ENCODE measurements around the gene GPER1. TPM values are rescaled to one million over a fixed set of nuclear protein-coding genes. Genes with fewer than 3 reads are reported as not detected.
"Not testable (repeated sequence)": the region's sequence is repeated elsewhere in the genome, so short reads cannot be mapped to it uniquely, and the experiment has no call there.

GPER1 gene
- total RNA-seq, 1 experiment from 2014 or later = 2.5 TPM

GRCh38 chr7:1068013-1068412, 19.9 kb upstream of the GPER1 start:
- DNase-seq (ENCODE audit: low spot score) = no peak

- no peak for DNase-seq (ENCODE audit: low spot score)
These were observed 19.3 kb upstream of the GPER1 start for GRCh38 chr7:1068619-1069018.

- DNase-seq (ENCODE audit: low spot score) = no peak
These were observed 17.3 kb upstream of the GPER1 start for GRCh38 chr7:1070544-1071011.

- DNase-seq (ENCODE audit: low spot score) = no peak
These were observed 16.1 kb upstream of the GPER1 start for GRCh38 chr7:1071731-1072254.

GRCh38 chr7:1073142-1073977, 14.6 kb upstream of the GPER1 start:
- no peak for DNase-seq (ENCODE audit: low spot score)

GRCh38 chr7:1074018-1074417, 13.9 kb upstream of the GPER1 start:
- not testable (repeated sequence) for DNase-seq (ENCODE audit: low spot score)

- DNase-seq (ENCODE audit: low spot score) = no peak
These were observed 13.1 kb upstream of the GPER1 start for GRCh38 chr7:1074593-1075431.

GRCh38 chr7:1076184-1077072, 11.5 kb upstream of the GPER1 start:
- DNase-seq (ENCODE audit: low spot score) = peak; percentile 29

GRCh38 chr7:1078519-1078918, 9.4 kb upstream of the GPER1 start:
- no peak for DNase-seq (ENCODE audit: low spot score)

- DNase-seq (ENCODE audit: low spot score) = peak; percentile 77
These were observed 8.9 kb upstream of the GPER1 start for GRCh38 chr7:1078985-1079384.

- no peak for DNase-seq (ENCODE audit: low spot score)
These were observed 8.4 kb upstream of the GPER1 start for GRCh38 chr7:1079546-1079945.

- no peak for DNase-seq (ENCODE audit: low spot score)
These were observed 7.5 kb upstream of the GPER1 start for GRCh38 chr7:1080252-1080920.

GRCh38 chr7:1080921-1081255, 7.0 kb upstream of the GPER1 start:
- DNase-seq (ENCODE audit: low spot score) = no peak

GRCh38 chr7:1081336-1081735, 6.6 kb upstream of the GPER1 start:
- DNase-seq (ENCODE audit: low spot score) = no peak

GRCh38 chr7:1081931-1082401, 5.9 kb upstream of the GPER1 start:
- DNase-seq (ENCODE audit: low spot score) = peak; percentile 65

- DNase-seq (ENCODE audit: low spot score) = peak; percentile 79
These were observed 3.9 kb upstream of the GPER1 start for GRCh38 chr7:1083729-1084657.

GRCh38 chr7:1085266-1085665, 2.6 kb upstream of the GPER1 start:
- DNase-seq (ENCODE audit: low spot score) = no peak

- DNase-seq (ENCODE audit: low spot score) = no peak
These were observed 1.9 kb upstream of the GPER1 start for GRCh38 chr7:1085910-1086421.
